Upper lobe of right lung (tissue), 1 donor: ENCODE data around the gene ARID3A. TPM values are rescaled to one million over a fixed set of nuclear protein-coding genes. Genes with fewer than 3 reads are reported as not detected.
A peak's percentile ranks its signal among the peaks of the same experiment; 100 is the strongest.

ENCODE experiments used
- ATAC-seq: fragments of 200-7000 bp; cut with Tn5 transposase; one replicate; pipeline ENCODE4 v1.9.1; 2020; ENCODE audit warnings: mild to moderate bottlenecking, moderate library complexity
- DNase-seq: peaks from one replicate; pipeline ENCODE4 v3.0.0-alpha.2; 2020
- H3K27ac ChIP-seq: fragments of 200-600 bp; one replicate; pipeline ENCODE4 v1.8.0; 2022
- H3K27me3 ChIP-seq: fragments of 200-600 bp; one replicate; pipeline ENCODE4 v1.8.0; 2022; ENCODE audit warnings: mild to moderate bottlenecking
- H3K36me3 ChIP-seq: fragments of 200-600 bp; one replicate; pipeline ENCODE4 v1.8.0; 2022
- H3K4me1 ChIP-seq: fragments of 200-600 bp; one replicate; pipeline ENCODE4 v1.8.0; 2022
- H3K4me3 ChIP-seq: fragments of 200-600 bp; one replicate; pipeline ENCODE4 v1.8.0; 2022; ENCODE audit warnings: mild to moderate bottlenecking
- H3K9me3 ChIP-seq: fragments of 200-600 bp; one replicate; pipeline ENCODE4 v1.8.0; 2022
- intact Hi-C: fragments of 100-400 bp; cut with DNase I; formaldehyde crosslinking; loops from one replicate; pipeline ENCODE4 v1.11.0; 2022
- total RNA-seq: library from RNA; stranded (reverse); fragmentation: NEBNext Ultra II Directional; extraction: Animal tissue kit (Norgen Biotek cat#: 25700); gene quantifications from one replicate; pipeline ENCODE4 v1.2.1, GENCODE V29; 2021
- TF ChIP-seq, protein P1 (sequence below): fragments of 200-600 bp; IDR thresholded peaks from one replicate; pipeline ENCODE4 v1.8.0; 2022; ENCODE audit warnings: antibody characterized with exemption
- donor health status: DM: no; HTN: yes; CAD: no; lungs with severe emphysema.

The ARID3A gene
- total RNA-seq, 1 donor from 2014 or later, result 16.1 TPM

DNA sequence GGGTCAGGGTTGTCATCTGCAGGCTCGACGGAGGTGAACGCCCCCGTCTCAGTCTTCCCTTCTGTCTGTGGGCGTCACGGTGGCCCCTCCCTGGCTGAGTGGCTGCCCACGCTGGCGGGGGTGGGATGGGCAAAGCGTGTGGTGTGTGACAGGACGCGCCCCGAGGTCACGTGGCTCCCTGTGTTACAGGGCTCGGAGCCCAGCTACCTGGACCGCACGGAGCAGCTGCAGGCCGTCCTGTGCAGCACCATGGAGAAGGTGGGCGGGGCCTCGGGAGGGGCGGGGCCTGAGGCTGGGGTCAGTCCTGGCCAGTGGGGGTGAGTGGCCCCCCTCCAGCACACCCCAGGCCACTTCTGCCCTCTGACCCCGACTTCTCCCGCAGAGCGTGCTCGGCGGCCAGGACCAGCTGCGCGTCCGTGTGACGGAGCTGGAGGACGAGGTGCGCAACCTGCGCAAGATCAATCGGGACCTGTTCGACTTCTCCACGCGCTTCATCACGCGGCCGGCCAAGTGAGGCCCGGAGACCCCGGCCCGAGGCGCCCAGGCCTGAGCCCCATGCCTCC is 68.1 kb downstream of the ARID3A start:
- no peak for ATAC-seq
- H3K27ac ChIP-seq, result no peak overlapping the region

DNA sequence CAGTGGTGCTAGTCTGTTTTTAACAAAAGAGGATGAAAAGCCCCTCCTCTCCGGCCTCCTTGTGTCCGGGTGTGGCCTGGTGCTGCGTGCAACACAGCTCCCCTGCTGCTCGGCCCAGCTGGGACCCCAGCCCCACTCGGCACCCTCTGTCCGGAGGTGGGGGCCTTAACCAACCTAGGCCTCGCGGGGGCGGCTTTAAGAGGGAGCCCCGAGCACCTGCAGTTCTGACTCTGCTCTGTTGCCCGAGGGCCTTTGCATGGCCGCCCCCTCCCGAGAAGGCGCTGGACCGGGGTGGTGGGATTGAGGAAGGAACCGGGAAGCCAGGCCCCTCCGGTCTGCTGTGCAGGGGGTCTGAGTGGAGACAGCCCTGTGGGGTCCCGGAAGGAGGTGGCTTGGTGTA is 68.7 kb downstream of the ARID3A start:
- no peak overlapping the region for H3K4me3 ChIP-seq
- no peak for ATAC-seq
- H3K9me3 ChIP-seq, result no peaks in the 10 kb centered on the region
- H3K4me1 ChIP-seq, result peaks cover 13% of the 10 kb centered on the region
- H3K27ac ChIP-seq, result no peak overlapping the region
- DNase-seq, result no peak
- intact Hi-C loops, result no loop called here
- TF ChIP-seq, protein P1, sequence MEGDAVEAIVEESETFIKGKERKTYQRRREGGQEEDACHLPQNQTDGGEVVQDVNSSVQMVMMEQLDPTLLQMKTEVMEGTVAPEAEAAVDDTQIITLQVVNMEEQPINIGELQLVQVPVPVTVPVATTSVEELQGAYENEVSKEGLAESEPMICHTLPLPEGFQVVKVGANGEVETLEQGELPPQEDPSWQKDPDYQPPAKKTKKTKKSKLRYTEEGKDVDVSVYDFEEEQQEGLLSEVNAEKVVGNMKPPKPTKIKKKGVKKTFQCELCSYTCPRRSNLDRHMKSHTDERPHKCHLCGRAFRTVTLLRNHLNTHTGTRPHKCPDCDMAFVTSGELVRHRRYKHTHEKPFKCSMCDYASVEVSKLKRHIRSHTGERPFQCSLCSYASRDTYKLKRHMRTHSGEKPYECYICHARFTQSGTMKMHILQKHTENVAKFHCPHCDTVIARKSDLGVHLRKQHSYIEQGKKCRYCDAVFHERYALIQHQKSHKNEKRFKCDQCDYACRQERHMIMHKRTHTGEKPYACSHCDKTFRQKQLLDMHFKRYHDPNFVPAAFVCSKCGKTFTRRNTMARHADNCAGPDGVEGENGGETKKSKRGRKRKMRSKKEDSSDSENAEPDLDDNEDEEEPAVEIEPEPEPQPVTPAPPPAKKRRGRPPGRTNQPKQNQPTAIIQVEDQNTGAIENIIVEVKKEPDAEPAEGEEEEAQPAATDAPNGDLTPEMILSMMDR, result no peak
- peaks cover 41% of the 10 kb centered on the region for H3K27me3 ChIP-seq
- H3K36me3 ChIP-seq, result peaks cover 20% of the 10 kb centered on the region

More for the DNA sequence above, 68.1 kb downstream of the ARID3A start:
- H3K4me1 ChIP-seq, result peaks cover 13% of the 10 kb centered on the region
- TF ChIP-seq, protein P1, result no peak
- peaks cover 35% of the 10 kb centered on the region for H3K27me3 ChIP-seq
- no peak overlapping the region for H3K4me3 ChIP-seq
- H3K9me3 ChIP-seq, result no peaks in the 10 kb centered on the region
- intact Hi-C loops, result no loop called here
- peak; percentile 64 for DNase-seq
- peaks cover 22% of the 10 kb centered on the region for H3K36me3 ChIP-seq

DNA sequence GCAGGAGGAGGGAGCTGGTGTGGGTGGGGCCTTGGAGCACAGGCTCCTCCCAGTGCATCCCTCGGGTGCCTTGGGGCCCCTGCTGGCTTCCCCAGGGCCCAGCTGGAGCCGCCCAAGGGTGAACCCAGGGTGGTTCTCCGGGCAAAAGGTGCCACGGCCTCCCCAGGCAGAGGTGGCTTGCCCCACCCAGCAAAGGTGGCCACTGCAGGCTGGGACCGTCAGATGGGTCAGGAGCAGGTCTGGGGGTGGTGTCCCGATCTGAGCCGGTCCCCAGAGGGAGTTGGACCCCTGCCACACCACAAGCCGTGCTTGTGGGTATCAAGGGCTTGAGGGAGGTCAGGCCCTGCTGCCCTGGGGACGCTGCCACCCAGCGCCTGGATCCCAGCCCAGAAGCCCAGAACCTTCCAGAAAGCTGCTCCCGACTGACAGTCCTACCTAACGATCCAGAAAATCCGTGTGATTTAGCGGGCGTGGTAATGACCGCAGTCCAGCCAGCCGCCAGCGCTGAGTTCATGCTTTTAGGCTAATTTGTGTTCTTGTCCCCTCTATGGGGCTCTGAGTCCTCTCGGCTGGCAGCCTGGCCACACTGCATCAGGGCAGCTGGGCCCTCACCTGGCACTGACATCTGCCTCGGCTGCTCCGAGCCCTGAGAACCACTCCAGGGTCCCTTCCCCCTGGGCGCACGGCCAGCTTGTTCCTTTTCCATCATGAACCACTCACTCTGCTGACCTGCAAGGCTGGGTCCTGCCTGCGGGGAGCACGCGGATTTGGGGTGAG is 69.4 kb downstream of the ARID3A start:
- H3K27me3 ChIP-seq, result peaks cover 49% of the 10 kb centered on the region
- TF ChIP-seq, protein P1, result no peak
- peaks cover 13% of the 10 kb centered on the region for H3K36me3 ChIP-seq
- ATAC-seq (peak; percentile 21), DNase-seq (peak; percentile 84)
- H3K9me3 ChIP-seq, result no peaks in the 10 kb centered on the region
- intact Hi-C loops, result no loop called here
- H3K4me1 ChIP-seq, result peaks cover 13% of the 10 kb centered on the region
- H3K4me3 ChIP-seq, result no peak overlapping the region
- peak overlapping the region; percentile 24 for H3K27ac ChIP-seq

DNA sequence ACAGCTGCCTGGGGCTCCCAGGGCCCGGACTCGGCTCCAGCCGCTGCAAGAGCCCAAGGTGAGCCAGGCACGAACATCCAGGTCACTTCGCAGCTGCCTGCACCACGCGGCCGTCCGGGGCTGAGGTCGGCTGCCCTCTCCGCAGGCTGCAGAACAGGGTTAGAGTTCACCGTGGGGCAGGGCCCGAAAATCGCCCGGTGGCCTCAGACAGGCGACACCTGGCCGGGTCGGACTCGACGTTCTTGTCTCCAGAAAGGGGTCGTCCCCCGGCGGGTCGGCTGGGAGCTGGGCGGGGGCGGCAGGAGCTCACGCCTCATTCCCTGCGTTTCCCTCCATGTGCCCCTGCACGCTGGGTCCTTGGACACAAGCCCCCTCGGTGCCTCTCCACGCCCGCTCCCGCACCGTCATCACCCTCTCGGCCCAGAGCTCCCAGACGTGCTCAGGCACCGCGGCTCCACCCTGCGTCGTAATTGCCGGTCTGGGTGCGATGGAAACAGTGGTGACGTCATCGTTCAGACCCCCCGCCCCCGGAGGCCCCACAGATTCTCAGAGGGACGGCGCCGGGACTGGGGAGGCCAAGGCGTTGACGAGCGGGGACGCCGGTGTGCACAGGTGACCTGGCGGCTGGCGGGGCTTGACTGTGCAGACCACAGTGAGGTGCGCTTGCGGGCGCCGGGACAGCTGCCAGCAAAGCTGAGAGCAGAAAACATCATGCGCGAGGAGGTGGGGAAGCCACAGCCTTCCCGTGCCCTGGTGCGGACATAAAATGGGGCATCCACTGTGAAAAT is 70.4 kb downstream of the ARID3A start:
- Histone ChIP-seq H3K4me3 (no peak overlapping the region), H3K27me3 (peaks cover 56% of the 10 kb centered on the region), H3K9me3 (no peaks in the 10 kb centered on the region), H3K36me3 (peaks cover 9% of the 10 kb centered on the region), H3K27ac (no peak overlapping the region), H3K4me1 (peaks cover 17% of the 10 kb centered on the region)
- TF ChIP-seq, protein P1, result no peak
- intact Hi-C loops, result no loop called here
- peak; percentile 4 for ATAC-seq
- DNase-seq, result no peak

DNA sequence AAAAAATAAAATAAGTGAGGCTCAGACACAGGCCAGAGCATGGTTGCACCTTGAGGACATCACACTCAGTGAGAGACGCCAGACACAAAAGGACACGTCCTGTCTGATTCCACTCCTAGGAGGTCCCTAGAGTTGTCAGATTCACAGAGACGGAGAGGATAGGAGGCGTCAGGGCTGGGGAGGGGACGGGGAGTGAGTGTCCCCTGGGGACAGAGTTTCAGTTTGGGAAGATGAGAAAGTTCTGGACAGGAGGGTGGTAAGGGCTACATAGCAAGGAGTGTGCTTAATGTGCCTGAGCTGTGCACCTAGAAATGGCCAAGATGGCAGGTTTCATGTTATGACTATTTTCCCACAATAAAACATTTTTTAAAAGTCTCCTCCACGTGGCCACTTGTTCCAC is 72.2 kb downstream of the ARID3A start:
- no peak for ATAC-seq
- H3K27me3 ChIP-seq, result peaks cover 68% of the 10 kb centered on the region
- peaks cover 5% of the 10 kb centered on the region for H3K36me3 ChIP-seq
- peaks cover 23% of the 10 kb centered on the region for H3K4me1 ChIP-seq
- intact Hi-C loops, result no loop called here
- no peak overlapping the region for H3K4me3 ChIP-seq
- no peak overlapping the region for H3K27ac ChIP-seq
- TF ChIP-seq, protein P1, result no peak
- no peaks in the 10 kb centered on the region for H3K9me3 ChIP-seq
- DNase-seq, result no peak
